ENCODE results near the gene IFITM1.

IFITM1 gene

GRCh38 chr11:363948-364761 is 50.3 kb downstream of the IFITM1 start:
- H3K4me1 ChIP-seq (ENCODE audit: control insufficient read depth, insufficient read depth, low read length): peaks cover 6% of the 10 kb centered on the region
- peaks cover 0 to 6% of the 10 kb centered on the region in 2 donors for H3K9me3 ChIP-seq (ENCODE audit: control insufficient read depth in 2 of 2, low read length in 2 of 2)
- no peaks in the 10 kb centered on the region for H3K36me3 ChIP-seq (ENCODE audit: control insufficient read depth in 2 of 2, insufficient read depth in 2 of 2, low read length in 2 of 2)
- H3K27me3 ChIP-seq (ENCODE audit: control insufficient read depth in 1 of 2, insufficient read depth in 2 of 2, low read length in 2 of 2): peaks cover 25 to 35% of the 10 kb centered on the region in 2 donors
- H3K4me3 ChIP-seq (ENCODE audit: low read length in 2 of 2): no peak overlapping the region
- H3K9ac ChIP-seq (ENCODE audit: low read length in 2 of 2): no peak overlapping the region
- no peak overlapping the region for H3K27ac ChIP-seq (ENCODE audit: low read length)

Data from stomach smooth muscle (tissue), 2 donors.